Stomach (tissue), 9 donors: ENCODE results near the gene MVP. TPM values are rescaled to one million over a fixed set of nuclear protein-coding genes. Genes with fewer than 3 reads are reported as not detected.
"Not testable (repeated sequence)": the region's sequence is repeated elsewhere in the genome, so short reads cannot be mapped to it uniquely, and the experiment has no call there.

Experiments
- DNase-seq, 2 donors: peaks; one replicate each; pipeline versions ENCODE4 v3.0.0 to v3.0.0-alpha.2; 2013 to 2019
- H3K27ac ChIP-seq, 5 donors: fragments of 200-600 bp in 4 of 5; sonication (generic) in 4 of 5; one replicate each; pipeline ENCODE4 v1.5.1; 2013 to 2019; ENCODE audit warnings: mild to moderate bottlenecking in 1 of 5, moderate library complexity in 1 of 5
- H3K27me3 ChIP-seq, 3 donors: fragments of 200-600 bp; sonication (generic); one replicate each; pipeline ENCODE4 v1.5.1; 2017 to 2019; ENCODE audit warnings: mixed run types in 1 of 3
- H3K36me3 ChIP-seq, 4 donors: fragments of 200-600 bp; sonication (generic); 1 replicate in 3 of 4; 2 replicates in 1 of 4; pipeline ENCODE4 v1.5.1; 2016 to 2019
- H3K4me1 ChIP-seq, 4 donors: fragments of 200-600 bp; sonication (generic); one replicate each; pipeline ENCODE4 v1.5.1; 2016 to 2019
- H3K4me3 ChIP-seq, 4 donors: fragments of 200-600 bp; sonication (generic) in 3 of 4; one replicate each; pipeline ENCODE4 v1.5.1; 2016 to 2019; ENCODE audit warnings: mild to moderate bottlenecking in 1 of 4
- H3K9me3 ChIP-seq, 4 donors: fragments of 200-600 bp; sonication (generic); one replicate each; pipeline ENCODE4 v1.5.1; 2016 to 2019
- EP300 ChIP-seq: sonication (generic); formaldehyde crosslinking; IDR thresholded peaks from one replicate; pipeline ENCODE4 v1.6.1; 2017; ENCODE audit warnings: antibody characterized with exemption
- POLR2A ChIP-seq, 4 donors: fragments of 450-650 bp; IDR thresholded peaks; one replicate each; pipeline ENCODE4 v1.6.1; 2016; ENCODE audit warnings: antibody characterized with exemption in 4 of 4, control low read depth in 2 of 4, mild to moderate bottlenecking in 1 of 4, moderate library complexity in 1 of 4
- POLR2AphosphoS5 ChIP-seq, 3 donors: sonication (generic); formaldehyde crosslinking; IDR thresholded peaks; one replicate each; pipeline ENCODE4 v1.6.1; 2016; ENCODE audit warnings: antibody characterized with exemption in 3 of 3
- WGBS, 5 donors: extraction: QIAGEN DNeasy Blood & Tissue Kit in 3 of 5; methylation state at CpG; one replicate each; pipeline versions ENCODE4 v1.1.5 to v1.1.7; 2013 to 2018; 5-methylcytosine and 5-hydroxymethylcytosine counted together
- intact Hi-C: fragments of 100-400 bp; cut with DNase I; formaldehyde crosslinking; loops from one replicate; pipeline ENCODE4 v1.15.1; 2023; ENCODE audit warnings: low total_unique reads
- polyA plus RNA-seq, 3 donors: library from polyadenylated mRNA; stranded (reverse); fragments of 200-250 nt; gene quantifications; one replicate each; pipeline ENCODE4 v1.2.3, GENCODE V29; 2013
- total RNA-seq, 5 donors: library from RNA; depleted of rRNA; stranded (reverse); fragments of >200 nt; gene quantifications; one replicate each; pipeline versions ENCODE4 v1.1.0 to v1.2.3, GENCODE V29; 2014 to 2016
- TF ChIP-seq, protein P1 (sequence below), 7 experiments: fragments of 450-650 bp in 4 of 7; fragments of 200-600 bp in 3 of 7; sonication (generic) in 3 of 7; IDR thresholded peaks; one replicate each; pipeline ENCODE4 v1.5.1; 2016 to 2019; ENCODE audit warnings: antibody characterized with exemption in 7 of 7, control low read depth in 2 of 7, mild to moderate bottlenecking in 1 of 7
- donor health status: healthy with polysubstance abuse.
- donor health status: Bipolar disorder and iron deficiency.
- donor health status: healthy.

The MVP gene
- total and polyA plus RNA-seq, 8 donors: 92.2 to 453 (median 133) TPM

DNA sequence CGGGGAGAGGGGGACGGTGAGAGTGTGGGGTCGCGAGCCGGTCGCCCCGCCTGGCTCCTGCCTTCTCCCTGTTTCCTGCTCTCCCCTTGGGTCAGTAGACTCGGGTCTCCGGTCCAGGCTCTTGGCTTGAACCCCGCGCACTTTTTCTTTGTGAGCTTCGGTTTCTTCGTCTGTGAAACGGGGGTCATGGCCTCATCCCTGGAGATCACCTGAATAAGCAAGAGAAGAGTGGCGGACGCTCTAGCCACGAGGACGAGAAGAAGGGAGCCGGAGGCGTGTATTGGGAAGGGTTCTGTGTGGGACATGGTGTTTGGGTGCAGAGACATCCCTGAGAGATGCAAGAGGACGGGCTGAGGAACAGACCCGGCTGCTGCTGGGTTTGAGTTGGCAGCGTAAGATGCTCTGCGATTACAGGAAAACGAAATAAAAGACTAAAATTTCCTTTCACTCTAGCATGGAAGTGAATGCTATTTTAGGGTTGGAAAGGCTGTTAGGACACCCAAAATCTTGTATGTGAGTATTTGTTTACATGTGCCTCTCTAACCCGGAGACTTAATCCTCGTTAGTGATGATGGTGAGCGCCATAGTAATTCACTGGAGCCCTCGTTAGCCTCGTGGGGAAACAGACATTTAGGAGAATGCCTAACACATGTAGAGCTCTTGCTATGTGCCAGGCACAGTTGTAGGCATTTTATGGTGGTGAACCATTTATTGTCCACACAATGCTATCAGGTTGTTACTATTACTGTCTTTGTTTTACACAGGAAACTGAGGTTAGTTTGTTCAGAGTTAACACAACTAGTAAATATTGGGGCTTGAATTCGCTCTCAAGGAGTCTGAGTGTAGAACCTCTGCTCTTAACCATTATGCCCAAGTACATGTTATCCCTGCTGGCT, 29.1 kb upstream of the MVP start:
- DNase-seq: no peak
- 1 to 3% (median 2%) methylated on average over 21 to 31 of the region's 31 CpGs for WGBS, 5 donors

DNA sequence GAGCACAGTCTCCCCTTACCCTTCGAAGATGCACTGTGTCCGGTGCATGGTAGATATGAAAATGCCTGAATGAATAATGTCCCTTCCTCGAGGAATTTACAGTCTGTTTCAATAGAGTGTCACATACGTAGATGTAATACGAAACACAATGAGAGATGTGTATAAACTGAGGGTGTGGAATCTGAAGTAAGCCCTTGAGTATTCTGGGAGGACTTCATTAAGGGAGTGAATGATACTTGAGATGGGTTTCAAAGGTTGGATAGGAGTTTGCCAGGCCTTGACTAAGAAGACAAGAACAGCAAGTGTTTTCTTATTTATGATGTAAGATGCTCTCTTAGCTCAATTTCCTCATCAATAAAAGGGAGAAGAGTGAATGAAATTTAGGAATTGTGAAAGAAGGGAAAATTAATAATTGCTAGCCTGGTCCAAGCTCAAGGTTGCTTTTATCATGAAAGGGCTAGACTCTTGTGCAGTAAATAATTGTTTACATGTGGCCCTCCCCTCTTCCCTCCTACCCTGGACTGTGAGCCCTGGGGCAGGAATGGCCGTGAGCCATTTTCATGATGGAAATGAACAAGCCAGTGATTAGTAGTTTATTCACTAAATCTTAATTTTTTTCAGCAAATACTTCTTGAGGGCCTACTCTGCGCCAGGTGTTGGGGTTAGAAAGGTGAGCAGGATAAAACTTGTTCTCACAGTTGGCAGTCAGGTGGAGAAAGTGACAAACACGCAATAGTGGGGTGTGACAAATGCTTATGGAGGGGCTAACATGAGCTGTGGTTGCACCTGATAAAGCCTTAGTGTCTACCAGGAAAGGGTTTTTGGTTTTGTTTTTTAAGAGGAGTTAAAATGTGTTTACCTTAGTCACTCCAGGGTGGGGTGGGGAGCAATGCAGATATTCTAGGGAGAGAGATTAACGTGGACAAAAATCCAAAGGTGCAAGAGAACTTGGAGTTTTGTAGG, 28.1 kb upstream of the MVP start:
- Histone ChIP-seq H3K27me3 (no peaks in the 10 kb centered on the region), H3K9me3 (no peaks in the 10 kb centered on the region), H3K4me3 (peak overlapping the region in 3 of 4 donors; percentile 67 to 92 (median 82)), H3K27ac (no peak overlapping the region), H3K36me3 (peaks cover 0 to 9% (median 6%) of the 10 kb centered on the region in 4 donors), H3K4me1 (peaks cover 4 to 31% (median 23%) of the 10 kb centered on the region in 4 donors)
- TF ChIP-seq, protein P1, sequence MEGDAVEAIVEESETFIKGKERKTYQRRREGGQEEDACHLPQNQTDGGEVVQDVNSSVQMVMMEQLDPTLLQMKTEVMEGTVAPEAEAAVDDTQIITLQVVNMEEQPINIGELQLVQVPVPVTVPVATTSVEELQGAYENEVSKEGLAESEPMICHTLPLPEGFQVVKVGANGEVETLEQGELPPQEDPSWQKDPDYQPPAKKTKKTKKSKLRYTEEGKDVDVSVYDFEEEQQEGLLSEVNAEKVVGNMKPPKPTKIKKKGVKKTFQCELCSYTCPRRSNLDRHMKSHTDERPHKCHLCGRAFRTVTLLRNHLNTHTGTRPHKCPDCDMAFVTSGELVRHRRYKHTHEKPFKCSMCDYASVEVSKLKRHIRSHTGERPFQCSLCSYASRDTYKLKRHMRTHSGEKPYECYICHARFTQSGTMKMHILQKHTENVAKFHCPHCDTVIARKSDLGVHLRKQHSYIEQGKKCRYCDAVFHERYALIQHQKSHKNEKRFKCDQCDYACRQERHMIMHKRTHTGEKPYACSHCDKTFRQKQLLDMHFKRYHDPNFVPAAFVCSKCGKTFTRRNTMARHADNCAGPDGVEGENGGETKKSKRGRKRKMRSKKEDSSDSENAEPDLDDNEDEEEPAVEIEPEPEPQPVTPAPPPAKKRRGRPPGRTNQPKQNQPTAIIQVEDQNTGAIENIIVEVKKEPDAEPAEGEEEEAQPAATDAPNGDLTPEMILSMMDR (IDR thresholded peaks at IDR 0.05): no peak
- TF ChIP-seq EP300: no peak
- TF ChIP-seq POLR2AphosphoS5 (IDR thresholded peaks at IDR 0.05): no peak
- TF ChIP-seq POLR2A (IDR thresholded peaks at IDR 0.05): no peak
- no peak for DNase-seq
- WGBS, 5 donors: 54 to 73% (median 61%) methylated on average over 9 of the region's 9 CpGs
- intact Hi-C loops: no loop called here

More for the DNA sequence above, 29.1 kb upstream of the MVP start:
- Histone ChIP-seq H3K4me1 (peaks cover 4 to 31% (median 23%) of the 10 kb centered on the region in 4 donors), H3K9me3 (no peaks in the 10 kb centered on the region), H3K4me3 (peak overlapping the region; percentile 67 to 92 (median 84)), H3K27me3 (no peaks in the 10 kb centered on the region), H3K27ac (peak overlapping the region; percentile 22 to 91 (median 90)), H3K36me3 (no peaks in the 10 kb centered on the region)
- TF ChIP-seq POLR2A (IDR thresholded peaks at IDR 0.05) (no peak), POLR2AphosphoS5 (IDR thresholded peaks at IDR 0.05) (no peak), EP300 (no peak)
- TF ChIP-seq, protein P1 (IDR thresholded peaks at IDR 0.05): no peak
- intact Hi-C loops: no loop called here

DNA sequence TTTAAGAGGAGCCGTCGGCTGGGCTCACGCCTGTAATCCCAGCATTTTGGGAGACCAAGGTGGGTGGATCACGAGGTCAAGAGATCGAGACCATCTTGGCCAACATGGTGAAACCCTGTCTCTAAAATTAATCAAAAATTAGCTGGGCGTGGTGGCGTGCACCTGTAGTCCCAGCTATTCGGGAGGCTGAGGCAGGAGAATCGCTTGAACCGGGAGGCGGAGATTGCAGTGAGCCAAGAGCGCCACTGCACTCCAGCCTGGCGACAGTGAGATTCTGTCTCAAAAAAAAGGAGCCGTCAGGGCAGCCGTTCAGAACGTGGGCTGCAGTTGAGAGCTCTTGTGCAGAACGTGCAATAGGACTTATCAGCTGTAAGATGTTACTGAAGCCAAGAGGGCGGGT, 27.1 kb upstream of the MVP start:
- DNase-seq, intact Hi-C loops, H3K9me3 ChIP-seq, H3K4me3 ChIP-seq, H3K27me3 ChIP-seq, H3K27ac ChIP-seq: not testable (repeated sequence)
- peaks cover under 1 to 19% (median 16%) of the 10 kb centered on the region in 4 donors for H3K36me3 ChIP-seq
- 88 to 92% (median 91%) methylated on average over 18 of the region's 18 CpGs for WGBS, 5 donors
- H3K4me1 ChIP-seq: peaks cover 4 to 31% (median 23%) of the 10 kb centered on the region in 4 donors

DNA sequence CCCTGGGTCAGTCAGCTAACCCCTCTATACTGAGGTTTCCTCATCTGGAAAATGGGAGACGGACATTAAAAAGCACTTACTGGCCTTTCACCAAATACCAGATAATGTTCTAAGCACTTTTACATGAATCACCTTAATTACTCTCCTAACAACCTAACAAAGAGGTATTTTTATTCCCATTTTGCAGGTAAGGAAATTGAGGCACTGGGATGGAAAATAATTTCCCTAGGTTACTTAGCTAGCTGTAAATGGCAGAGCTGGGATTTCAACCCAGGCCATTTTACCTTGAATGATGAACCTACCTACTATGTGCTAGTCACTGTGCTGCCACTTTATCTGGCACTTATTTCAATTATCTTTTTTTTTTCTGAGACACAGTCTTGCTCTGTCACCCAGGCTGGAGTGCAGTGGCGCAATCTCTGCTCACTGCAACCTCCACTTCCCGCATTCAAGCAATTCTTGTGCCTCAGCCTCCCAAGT, 26.0 kb upstream of the MVP start:
- TF ChIP-seq, protein P1 (IDR thresholded peaks at IDR 0.05): no peak
- TF ChIP-seq POLR2A (IDR thresholded peaks at IDR 0.05) (no peak), EP300 (no peak), POLR2AphosphoS5 (IDR thresholded peaks at IDR 0.05) (no peak)

More for the DNA sequence above, 26.0 kb upstream of the MVP start:
- no peaks in the 10 kb centered on the region for H3K27me3 ChIP-seq
- no peak for DNase-seq
- H3K9me3 ChIP-seq: no peaks in the 10 kb centered on the region
- 94 to 100% (median 98%) methylated on average over 3 of the region's 3 CpGs for WGBS, 5 donors
- H3K27ac ChIP-seq: no peak overlapping the region
- intact Hi-C loops: no loop called here
- H3K4me1 ChIP-seq: peaks cover 4 to 31% (median 23%) of the 10 kb centered on the region in 4 donors
- peaks cover 11 to 30% (median 27%) of the 10 kb centered on the region in 4 donors for H3K36me3 ChIP-seq
- no peak overlapping the region for H3K4me3 ChIP-seq
